ENCODE data around the gene TENM4.

- TF ChIP-seq, protein P1, sequence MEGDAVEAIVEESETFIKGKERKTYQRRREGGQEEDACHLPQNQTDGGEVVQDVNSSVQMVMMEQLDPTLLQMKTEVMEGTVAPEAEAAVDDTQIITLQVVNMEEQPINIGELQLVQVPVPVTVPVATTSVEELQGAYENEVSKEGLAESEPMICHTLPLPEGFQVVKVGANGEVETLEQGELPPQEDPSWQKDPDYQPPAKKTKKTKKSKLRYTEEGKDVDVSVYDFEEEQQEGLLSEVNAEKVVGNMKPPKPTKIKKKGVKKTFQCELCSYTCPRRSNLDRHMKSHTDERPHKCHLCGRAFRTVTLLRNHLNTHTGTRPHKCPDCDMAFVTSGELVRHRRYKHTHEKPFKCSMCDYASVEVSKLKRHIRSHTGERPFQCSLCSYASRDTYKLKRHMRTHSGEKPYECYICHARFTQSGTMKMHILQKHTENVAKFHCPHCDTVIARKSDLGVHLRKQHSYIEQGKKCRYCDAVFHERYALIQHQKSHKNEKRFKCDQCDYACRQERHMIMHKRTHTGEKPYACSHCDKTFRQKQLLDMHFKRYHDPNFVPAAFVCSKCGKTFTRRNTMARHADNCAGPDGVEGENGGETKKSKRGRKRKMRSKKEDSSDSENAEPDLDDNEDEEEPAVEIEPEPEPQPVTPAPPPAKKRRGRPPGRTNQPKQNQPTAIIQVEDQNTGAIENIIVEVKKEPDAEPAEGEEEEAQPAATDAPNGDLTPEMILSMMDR (IDR thresholded peaks at IDR 0.05): no peak
- no peak for TF ChIP-seq POLR2A (IDR thresholded peaks at IDR 0.05)
Observed at GRCh38 chr11:78935398-78936068, 505.3 kb downstream of the TENM4 start.

Data from heart left ventricle (tissue), 13 donors.